Measurements from ENCODE around the gene RNF19B. TPM values are rescaled to one million over a fixed set of nuclear protein-coding genes. Genes with fewer than 3 reads are reported as not detected.

The RNF19B gene
- total and polyA plus RNA-seq, 10 of the 15 experiments (the other 5 are each of a cell fraction or from before 2014, with no cell fraction given), result 2.8 to 32.6 (median 16.6) TPM

GRCh38 chr1:32948390-32948722 lies 16.3 kb downstream of the RNF19B start:
- Histone ChIP-seq H3K4me2 (ENCODE audit: control insufficient read depth, insufficient read depth) (no peak overlapping the region), H3K4me3 (no peak overlapping the region), H3K36me3 (ENCODE audit: control insufficient read depth in 2 of 2, insufficient read depth in 2 of 2, low read length in 1 of 2) (peaks cover 6 to 8% of the 10 kb centered on the region in 2 experiments; a peak in 3 of 4 replicates), H3K27ac (ENCODE audit: control insufficient read depth, insufficient read depth) (no peak overlapping the region), H2AFZ (ENCODE audit: control insufficient read depth, low read depth, low read length) (no peak overlapping the region), H3K27me3 (replicated peaks in 1 of 2; ENCODE audit: control insufficient read depth in 2 of 2, insufficient read depth in 2 of 2, low read length in 1 of 2) (no peaks in the 10 kb centered on the region), H3K9me3 (replicated peaks; ENCODE audit: control insufficient read depth, insufficient read depth, low read length) (no peaks in the 10 kb centered on the region; the same call in 2 of the 3 replicates), H4K20me1 (ENCODE audit: control insufficient read depth, insufficient read depth) (no peaks in the 10 kb centered on the region), H3K79me2 (ENCODE audit: control insufficient read depth, insufficient read depth, low read length) (no peaks in the 10 kb centered on the region; the same call in none of the 2 replicates), H3K4me1 (ENCODE audit: control insufficient read depth, insufficient read depth, low read length) (peaks cover 16% of the 10 kb centered on the region), H3K9ac (ENCODE audit: control insufficient read depth, insufficient read depth, low read length) (no peak overlapping the region)
- DNase-seq (ENCODE audit: low read depth, low spot score) (no peak), FAIRE-seq (no peak), ATAC-seq (no peak)
- ChIA-PET SMC1A (ENCODE audit: uncharacterized antibody, unreplicated experiment) (interaction anchor here (0.6 to 1.7 kb wide), 9 partner anchors 11 to 1501 kb away, joined by 3 to 5 read pairs (median 3); no protein-coding TSS in a partner anchor), RAD21 (ENCODE audit: unreplicated experiment) (interaction anchor here (1.1 to 1.5 kb wide), 2 partner anchors 45 to 106 kb away, joined by 3 to 4 read pairs; no protein-coding TSS in a partner anchor), CTCF (interaction anchor here (1.2 to 4.6 kb wide), 6 partner anchors 10 to 77 kb away, joined by 4 to 21 read pairs (median 6); no protein-coding TSS in a partner anchor), POLR2A (interaction anchor here (1.0 kb wide), 1 partner anchor 45 kb away, joined by 4 read pairs; no protein-coding TSS in a partner anchor)
- BruUV-seq (replicated peaks), result no TSS peak
- intact Hi-C loops (cut with micrococcal nuclease; ENCODE audit: unreplicated experiment) (no loop called here), in situ Hi-C loops (cut with MboI) (loop anchor here (25.0 kb wide), 1 partner anchor 664 kb away; no protein-coding TSS in a partner anchor)
- 96% methylated on average over 1 of the region's 1 CpG for whole genome bisulfite sequencing (ENCODE audit: insufficient coverage, insufficient replicate concordance, low lambda C conversion rate, missing lambda C conversion rate)
- no peak for TF ChIP-seq RELB (IDR thresholded peaks at IDR 0.05; ENCODE audit: low read depth)
- TF ChIP-seq ZBTB11 (CRISPR knock-in tag; IDR thresholded peaks at IDR 0.05), result no peak
- no peak for TF ChIP-seq FOS (IDR thresholded peaks at IDR 0.05; ENCODE audit: borderline replicate concordance, extremely low read depth, insufficient read length)
- no peak for TF ChIP-seq CEBPB (IDR thresholded peaks at IDR 0.05; ENCODE audit: borderline replicate concordance in 1 of 2, low read depth in 2 of 2, low read length in 2 of 2)
- no peak for TF ChIP-seq EGR1 (IDR thresholded peaks at IDR 0.05; ENCODE audit: borderline replicate concordance in 1 of 2, low read depth in 2 of 2, low read length in 2 of 2)
- TF ChIP-seq SREBF1 (IDR thresholded peaks at IDR 0.05; ENCODE audit: low read length), result no peak
- TF ChIP-seq, protein P1, sequence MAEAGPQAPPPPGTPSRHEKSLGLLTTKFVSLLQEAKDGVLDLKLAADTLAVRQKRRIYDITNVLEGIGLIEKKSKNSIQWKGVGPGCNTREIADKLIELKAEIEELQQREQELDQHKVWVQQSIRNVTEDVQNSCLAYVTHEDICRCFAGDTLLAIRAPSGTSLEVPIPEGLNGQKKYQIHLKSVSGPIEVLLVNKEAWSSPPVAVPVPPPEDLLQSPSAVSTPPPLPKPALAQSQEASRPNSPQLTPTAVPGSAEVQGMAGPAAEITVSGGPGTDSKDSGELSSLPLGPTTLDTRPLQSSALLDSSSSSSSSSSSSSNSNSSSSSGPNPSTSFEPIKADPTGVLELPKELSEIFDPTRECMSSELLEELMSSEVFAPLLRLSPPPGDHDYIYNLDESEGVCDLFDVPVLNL (IDR thresholded peaks at IDR 0.05; ENCODE audit: low read depth, low read length), result no peak
- TF ChIP-seq EP300 (IDR thresholded peaks at IDR 0.05; ENCODE audit: borderline replicate concordance in 1 of 2, control insufficient read depth in 1 of 2, low read depth in 2 of 2, low read length in 2 of 2), result no peak
- TF ChIP-seq, protein P2, sequence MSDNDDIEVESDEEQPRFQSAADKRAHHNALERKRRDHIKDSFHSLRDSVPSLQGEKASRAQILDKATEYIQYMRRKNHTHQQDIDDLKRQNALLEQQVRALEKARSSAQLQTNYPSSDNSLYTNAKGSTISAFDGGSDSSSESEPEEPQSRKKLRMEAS (IDR thresholded peaks at IDR 0.05; ENCODE audit: low read depth, low read length), result no peak
- TF ChIP-seq, protein P3, sequence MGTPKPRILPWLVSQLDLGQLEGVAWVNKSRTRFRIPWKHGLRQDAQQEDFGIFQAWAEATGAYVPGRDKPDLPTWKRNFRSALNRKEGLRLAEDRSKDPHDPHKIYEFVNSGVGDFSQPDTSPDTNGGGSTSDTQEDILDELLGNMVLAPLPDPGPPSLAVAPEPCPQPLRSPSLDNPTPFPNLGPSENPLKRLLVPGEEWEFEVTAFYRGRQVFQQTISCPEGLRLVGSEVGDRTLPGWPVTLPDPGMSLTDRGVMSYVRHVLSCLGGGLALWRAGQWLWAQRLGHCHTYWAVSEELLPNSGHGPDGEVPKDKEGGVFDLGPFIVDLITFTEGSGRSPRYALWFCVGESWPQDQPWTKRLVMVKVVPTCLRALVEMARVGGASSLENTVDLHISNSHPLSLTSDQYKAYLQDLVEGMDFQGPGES (IDR thresholded peaks at IDR 0.05), result no peak
